Hepatocyte (in vitro differentiated cells): Measurements from ENCODE around the gene ARL8B.

Experiments used
- EZH2phosphoT487 ChIP-seq: fragments of 200-600 bp; sonication (generic); IDR thresholded peaks from one replicate; pipeline ENCODE4 v1.6.1; 2018; ENCODE audit warnings: antibody characterized with exemption, mild to moderate bottlenecking, low read depth, moderate library complexity; ENCODE audit not compliant: unreplicated experiment, severe bottlenecking
- TF ChIP-seq, protein P1 (sequence below): fragments of 200-600 bp; sonication (generic); IDR thresholded peaks from 2 replicates; pipeline ENCODE4 v1.5.1; 2016; ENCODE audit warnings: antibody characterized with exemption, mild to moderate bottlenecking; ENCODE audit not compliant: poor library complexity

DNA sequence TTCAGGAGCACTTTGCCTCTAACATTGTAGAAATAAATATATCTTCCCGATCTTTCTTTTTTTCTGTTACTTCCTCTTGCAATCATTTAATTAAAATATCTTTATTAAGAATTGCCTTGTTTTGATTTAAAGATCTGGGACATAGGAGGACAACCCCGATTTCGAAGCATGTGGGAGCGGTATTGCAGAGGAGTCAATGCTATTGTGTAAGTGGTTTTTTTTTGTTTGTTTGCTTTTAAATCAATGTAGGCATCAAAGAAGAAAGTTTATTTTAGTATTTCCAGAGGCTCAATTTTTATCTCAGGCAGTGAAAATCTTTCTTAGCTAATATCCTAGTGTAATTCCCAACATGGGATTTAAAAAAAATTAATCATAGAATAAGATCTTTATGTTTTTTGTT is 49.9 kb downstream of the ARL8B start:
- TF ChIP-seq, protein P1, sequence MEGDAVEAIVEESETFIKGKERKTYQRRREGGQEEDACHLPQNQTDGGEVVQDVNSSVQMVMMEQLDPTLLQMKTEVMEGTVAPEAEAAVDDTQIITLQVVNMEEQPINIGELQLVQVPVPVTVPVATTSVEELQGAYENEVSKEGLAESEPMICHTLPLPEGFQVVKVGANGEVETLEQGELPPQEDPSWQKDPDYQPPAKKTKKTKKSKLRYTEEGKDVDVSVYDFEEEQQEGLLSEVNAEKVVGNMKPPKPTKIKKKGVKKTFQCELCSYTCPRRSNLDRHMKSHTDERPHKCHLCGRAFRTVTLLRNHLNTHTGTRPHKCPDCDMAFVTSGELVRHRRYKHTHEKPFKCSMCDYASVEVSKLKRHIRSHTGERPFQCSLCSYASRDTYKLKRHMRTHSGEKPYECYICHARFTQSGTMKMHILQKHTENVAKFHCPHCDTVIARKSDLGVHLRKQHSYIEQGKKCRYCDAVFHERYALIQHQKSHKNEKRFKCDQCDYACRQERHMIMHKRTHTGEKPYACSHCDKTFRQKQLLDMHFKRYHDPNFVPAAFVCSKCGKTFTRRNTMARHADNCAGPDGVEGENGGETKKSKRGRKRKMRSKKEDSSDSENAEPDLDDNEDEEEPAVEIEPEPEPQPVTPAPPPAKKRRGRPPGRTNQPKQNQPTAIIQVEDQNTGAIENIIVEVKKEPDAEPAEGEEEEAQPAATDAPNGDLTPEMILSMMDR, result no peak
- TF ChIP-seq EZH2phosphoT487, result no peak
